Lower lobe of right lung (tissue), 2 donors: ENCODE measurements around the gene ASB1. TPM values are rescaled to one million over a fixed set of nuclear protein-coding genes. Genes with fewer than 3 reads are reported as not detected.

Experiments
- ATAC-seq, 2 donors: fragments of 200-7000 bp; cut with Tn5 transposase; one replicate each; pipeline ENCODE4 v1.9.1; 2020 to 2022; ENCODE audit warnings: mild to moderate bottlenecking in 2 of 2, moderate library complexity in 2 of 2
- DNase-seq: peaks from one replicate; pipeline ENCODE4 v3.0.0-alpha.2; 2020
- H3K27ac ChIP-seq: fragments of 200-600 bp; one replicate; pipeline ENCODE4 v1.8.0; 2022
- H3K27me3 ChIP-seq: fragments of 200-600 bp; one replicate; pipeline ENCODE4 v1.8.0; 2022; ENCODE audit warnings: low read depth
- H3K36me3 ChIP-seq: fragments of 200-600 bp; one replicate; pipeline ENCODE4 v1.8.0; 2022; ENCODE audit warnings: mild to moderate bottlenecking
- H3K4me1 ChIP-seq: fragments of 200-600 bp; one replicate; pipeline ENCODE4 v1.8.0; 2022
- H3K4me3 ChIP-seq: fragments of 200-600 bp; one replicate; pipeline ENCODE4 v1.8.0; 2022; ENCODE audit warnings: mild to moderate bottlenecking
- H3K9me3 ChIP-seq: fragments of 200-600 bp; one replicate; pipeline ENCODE4 v1.8.0; 2022
- intact Hi-C: fragments of 100-400 bp; cut with DNase I; formaldehyde crosslinking; loops from one replicate; pipeline ENCODE4 v1.11.0; 2022
- total RNA-seq: library from RNA; stranded (reverse); fragmentation: NEBNext Ultra II Directional; extraction: Animal tissue kit (Norgen Biotek cat#: 25700); gene quantifications from one replicate; pipeline ENCODE4 v1.2.1, GENCODE V29; 2021
- TF ChIP-seq, protein P1 (sequence below): fragments of 200-600 bp; IDR thresholded peaks from one replicate; pipeline ENCODE4 v1.8.0; 2022; ENCODE audit warnings: antibody characterized with exemption, mild to moderate bottlenecking
- donor health status: DM: no; HTN: yes; CAD: no; lungs with severe emphysema.

ASB1 gene
- total RNA-seq, 1 donor from 2014 or later, result 20.7 TPM

DNA sequence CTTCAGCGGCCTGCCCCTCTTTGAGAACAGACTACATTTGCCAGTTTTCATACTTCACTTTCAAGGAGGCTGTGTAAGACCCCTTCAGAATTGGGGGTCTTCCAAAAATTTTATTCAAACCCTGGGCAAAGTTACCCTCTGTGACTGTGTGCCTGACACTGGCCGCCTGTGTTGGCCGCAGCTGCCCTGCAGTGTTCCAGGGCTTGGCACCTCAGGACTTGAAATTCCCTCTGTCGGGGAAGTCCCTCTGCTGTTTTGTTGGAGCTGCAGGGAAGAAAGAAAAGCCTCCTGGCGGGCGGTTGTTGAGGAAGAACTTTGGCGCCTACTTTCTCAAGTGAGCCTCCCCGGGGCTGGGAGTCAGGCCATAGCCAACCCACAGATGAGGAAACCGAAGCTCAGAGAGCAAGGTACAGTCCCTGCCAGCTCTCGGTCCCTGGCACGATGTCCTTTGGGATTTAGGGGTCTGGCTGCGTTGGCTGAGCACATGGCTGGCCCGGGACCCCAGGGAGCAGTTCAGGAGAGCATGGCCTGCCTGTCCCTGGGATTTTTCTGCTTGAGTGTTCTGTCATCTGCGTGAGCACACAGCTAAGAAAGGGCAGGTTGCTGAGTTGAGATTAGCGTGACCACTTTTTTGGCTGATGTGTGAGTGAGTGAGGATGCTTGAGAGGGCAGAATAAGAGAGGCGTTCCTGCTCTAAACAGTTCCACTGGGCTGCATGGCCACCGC is 17.9 kb upstream of the ASB1 start:
- Histone ChIP-seq H3K4me3 (no peak overlapping the region), H3K27ac (no peak overlapping the region), H3K27me3 (no peaks in the 10 kb centered on the region), H3K4me1 (no peaks in the 10 kb centered on the region), H3K9me3 (no peaks in the 10 kb centered on the region), H3K36me3 (no peaks in the 10 kb centered on the region)
- ATAC-seq (no peak), DNase-seq (no peak)
- intact Hi-C loops, result no loop called here
- TF ChIP-seq, protein P1, sequence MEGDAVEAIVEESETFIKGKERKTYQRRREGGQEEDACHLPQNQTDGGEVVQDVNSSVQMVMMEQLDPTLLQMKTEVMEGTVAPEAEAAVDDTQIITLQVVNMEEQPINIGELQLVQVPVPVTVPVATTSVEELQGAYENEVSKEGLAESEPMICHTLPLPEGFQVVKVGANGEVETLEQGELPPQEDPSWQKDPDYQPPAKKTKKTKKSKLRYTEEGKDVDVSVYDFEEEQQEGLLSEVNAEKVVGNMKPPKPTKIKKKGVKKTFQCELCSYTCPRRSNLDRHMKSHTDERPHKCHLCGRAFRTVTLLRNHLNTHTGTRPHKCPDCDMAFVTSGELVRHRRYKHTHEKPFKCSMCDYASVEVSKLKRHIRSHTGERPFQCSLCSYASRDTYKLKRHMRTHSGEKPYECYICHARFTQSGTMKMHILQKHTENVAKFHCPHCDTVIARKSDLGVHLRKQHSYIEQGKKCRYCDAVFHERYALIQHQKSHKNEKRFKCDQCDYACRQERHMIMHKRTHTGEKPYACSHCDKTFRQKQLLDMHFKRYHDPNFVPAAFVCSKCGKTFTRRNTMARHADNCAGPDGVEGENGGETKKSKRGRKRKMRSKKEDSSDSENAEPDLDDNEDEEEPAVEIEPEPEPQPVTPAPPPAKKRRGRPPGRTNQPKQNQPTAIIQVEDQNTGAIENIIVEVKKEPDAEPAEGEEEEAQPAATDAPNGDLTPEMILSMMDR, result no peak

DNA sequence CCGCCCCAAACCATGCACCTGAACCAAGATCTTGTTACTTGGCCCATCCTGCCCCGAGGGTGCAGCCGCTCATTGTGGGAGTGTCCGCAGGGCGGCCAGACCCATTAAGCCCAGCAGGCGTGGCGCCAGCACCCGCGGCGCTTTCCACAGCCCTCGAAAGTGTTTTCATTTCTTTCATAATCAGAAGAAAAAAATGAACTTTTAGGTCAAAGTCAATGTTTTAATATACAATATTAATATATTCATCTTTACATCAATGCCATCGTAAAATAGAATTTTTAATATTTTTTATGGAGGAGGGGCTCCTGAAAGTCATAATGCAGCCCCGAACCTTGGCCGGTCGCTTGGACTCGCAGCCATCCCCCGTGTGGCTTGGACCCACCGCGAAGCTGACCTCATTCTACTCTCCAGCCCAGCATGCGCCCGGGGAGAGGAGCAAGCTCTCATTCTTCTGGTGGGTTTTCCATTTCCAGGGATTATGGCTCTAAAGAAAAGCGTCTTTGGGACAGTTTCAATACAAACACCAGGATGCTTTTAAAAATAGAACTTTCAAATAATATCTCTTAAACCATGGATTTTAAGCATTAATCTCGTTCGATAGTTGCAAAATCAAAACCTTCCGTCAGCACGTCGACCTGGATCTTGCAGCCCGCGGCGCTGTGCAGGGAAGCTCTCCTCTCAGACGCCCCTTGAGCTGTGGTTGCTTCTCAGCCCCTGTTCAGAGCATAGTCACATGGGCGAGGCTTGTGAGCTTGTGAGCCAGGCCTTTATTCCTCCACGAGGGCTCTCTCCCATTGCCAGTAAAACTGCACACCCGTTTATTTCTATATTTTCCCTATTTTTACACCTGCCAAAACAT is 17.2 kb upstream of the ASB1 start:
- no peaks in the 10 kb centered on the region for H3K9me3 ChIP-seq
- no peaks in the 10 kb centered on the region for H3K4me1 ChIP-seq
- no peak overlapping the region for H3K27ac ChIP-seq
- H3K36me3 ChIP-seq, result no peaks in the 10 kb centered on the region
- H3K4me3 ChIP-seq, result no peak overlapping the region
- TF ChIP-seq, protein P1, result no peak
- ATAC-seq (no peak), DNase-seq (no peak)
- intact Hi-C loops, result no loop called here
- H3K27me3 ChIP-seq, result no peaks in the 10 kb centered on the region

DNA sequence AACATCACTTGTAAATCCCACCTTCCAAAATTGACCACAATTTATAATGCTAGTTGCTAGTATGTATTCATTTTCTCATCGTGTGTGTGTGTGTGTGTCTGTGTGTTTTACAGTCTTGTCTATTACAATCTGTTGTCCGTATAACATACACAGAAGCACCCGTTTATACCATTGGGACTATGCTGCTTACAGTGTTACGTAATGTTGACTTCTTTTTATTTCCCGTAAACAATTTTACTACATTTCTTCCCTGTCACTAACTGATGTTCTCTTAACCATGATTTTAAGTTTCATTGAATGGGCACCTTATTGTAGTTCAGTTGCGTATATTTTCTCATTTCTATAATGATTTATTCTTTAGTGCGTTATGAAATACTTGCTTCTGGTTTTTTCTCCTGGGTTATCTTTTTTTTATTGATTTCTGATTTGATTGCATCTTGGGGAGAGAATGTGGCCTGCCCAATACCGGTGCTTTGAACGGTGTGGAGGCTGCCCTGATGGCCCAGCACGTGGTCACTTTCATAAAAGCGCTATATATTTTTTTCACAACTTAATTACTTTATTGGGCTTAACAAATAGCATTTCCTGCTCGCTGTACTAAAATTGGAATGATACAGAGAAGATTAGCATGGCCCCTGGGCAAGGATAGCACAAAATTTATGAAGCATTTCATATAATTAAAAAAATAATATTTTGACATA is 14.5 kb upstream of the ASB1 start:
- Histone ChIP-seq H3K27me3 (no peaks in the 10 kb centered on the region), H3K4me1 (no peaks in the 10 kb centered on the region), H3K27ac (no peak overlapping the region), H3K4me3 (no peak overlapping the region), H3K36me3 (no peaks in the 10 kb centered on the region), H3K9me3 (no peaks in the 10 kb centered on the region)
- ATAC-seq (no peak), DNase-seq (no peak)
- TF ChIP-seq, protein P1, result no peak
- intact Hi-C loops, result no loop called here

DNA sequence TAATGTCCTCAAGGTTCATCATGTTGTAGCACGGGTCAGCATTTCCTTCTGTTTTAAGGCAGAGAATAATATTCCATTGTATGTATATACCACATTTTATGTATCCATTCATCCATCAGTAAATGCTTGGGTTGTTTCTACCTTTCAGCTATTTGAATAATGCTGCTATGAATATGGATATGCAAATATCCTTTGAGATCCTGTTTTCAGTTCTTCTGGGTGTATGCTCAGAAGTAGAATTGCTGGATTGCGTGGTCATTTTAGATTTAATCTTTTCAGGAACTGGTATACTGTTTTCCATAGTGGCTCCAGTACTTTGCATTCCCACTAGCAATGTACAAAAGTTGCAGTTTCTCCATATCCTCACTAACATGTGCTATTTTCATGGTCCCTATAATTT is 13.4 kb upstream of the ASB1 start:
- intact Hi-C loops, result no loop called here
- TF ChIP-seq, protein P1, result no peak
- no peak overlapping the region for H3K4me3 ChIP-seq
- H3K4me1 ChIP-seq, result no peaks in the 10 kb centered on the region
- no peak overlapping the region for H3K27ac ChIP-seq
- no peaks in the 10 kb centered on the region for H3K36me3 ChIP-seq
- H3K9me3 ChIP-seq, result no peaks in the 10 kb centered on the region
- ATAC-seq, result no peak
- H3K27me3 ChIP-seq, result no peaks in the 10 kb centered on the region
- DNase-seq, result no peak

DNA sequence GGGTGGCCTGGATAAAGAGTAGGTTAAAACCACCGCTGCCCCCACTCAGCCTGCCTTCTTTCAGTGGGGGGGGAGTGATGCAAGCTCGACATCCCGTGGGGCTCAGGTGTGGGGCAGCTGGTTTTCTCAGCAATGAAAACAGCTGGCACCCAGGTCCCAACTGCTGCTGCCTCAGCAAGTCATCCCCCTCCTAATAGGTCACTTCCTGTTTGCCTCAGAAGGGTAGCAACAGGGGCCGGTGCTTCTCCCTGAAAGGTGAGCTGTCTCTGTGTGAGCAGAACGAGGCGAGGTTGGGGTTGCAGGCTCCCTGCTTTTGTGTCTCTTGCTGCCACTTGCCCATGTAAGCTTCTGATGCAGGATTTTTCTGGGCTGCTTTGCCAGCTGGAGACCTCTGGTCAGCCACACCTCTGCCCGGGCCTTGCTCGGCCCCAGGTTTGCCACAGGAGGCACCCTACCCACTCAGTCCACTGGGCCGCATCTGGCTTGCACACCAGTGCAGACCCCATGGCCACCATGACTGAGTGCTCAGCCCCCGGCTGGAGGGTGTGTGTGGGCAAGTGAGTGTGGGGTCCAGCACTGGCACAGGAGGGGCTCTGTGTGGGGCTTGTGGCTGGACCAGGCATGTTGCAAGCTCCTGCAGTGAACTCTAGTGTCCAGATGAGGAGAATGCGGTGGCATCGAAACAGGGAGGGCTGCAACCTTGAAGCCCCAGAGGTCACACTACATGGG is 11.5 kb upstream of the ASB1 start:
- Histone ChIP-seq H3K4me1 (no peaks in the 10 kb centered on the region), H3K4me3 (no peak overlapping the region)
- intact Hi-C loops, result no loop called here

More for the DNA sequence above, 11.5 kb upstream of the ASB1 start:
- DNase-seq (no peak), ATAC-seq (no peak)
- TF ChIP-seq, protein P1, result no peak
- Histone ChIP-seq H3K27me3 (no peaks in the 10 kb centered on the region), H3K9me3 (no peaks in the 10 kb centered on the region), H3K27ac (no peak overlapping the region), H3K36me3 (no peaks in the 10 kb centered on the region)
